ENCODE results near the gene GZMM.

GZMM gene

DNA sequence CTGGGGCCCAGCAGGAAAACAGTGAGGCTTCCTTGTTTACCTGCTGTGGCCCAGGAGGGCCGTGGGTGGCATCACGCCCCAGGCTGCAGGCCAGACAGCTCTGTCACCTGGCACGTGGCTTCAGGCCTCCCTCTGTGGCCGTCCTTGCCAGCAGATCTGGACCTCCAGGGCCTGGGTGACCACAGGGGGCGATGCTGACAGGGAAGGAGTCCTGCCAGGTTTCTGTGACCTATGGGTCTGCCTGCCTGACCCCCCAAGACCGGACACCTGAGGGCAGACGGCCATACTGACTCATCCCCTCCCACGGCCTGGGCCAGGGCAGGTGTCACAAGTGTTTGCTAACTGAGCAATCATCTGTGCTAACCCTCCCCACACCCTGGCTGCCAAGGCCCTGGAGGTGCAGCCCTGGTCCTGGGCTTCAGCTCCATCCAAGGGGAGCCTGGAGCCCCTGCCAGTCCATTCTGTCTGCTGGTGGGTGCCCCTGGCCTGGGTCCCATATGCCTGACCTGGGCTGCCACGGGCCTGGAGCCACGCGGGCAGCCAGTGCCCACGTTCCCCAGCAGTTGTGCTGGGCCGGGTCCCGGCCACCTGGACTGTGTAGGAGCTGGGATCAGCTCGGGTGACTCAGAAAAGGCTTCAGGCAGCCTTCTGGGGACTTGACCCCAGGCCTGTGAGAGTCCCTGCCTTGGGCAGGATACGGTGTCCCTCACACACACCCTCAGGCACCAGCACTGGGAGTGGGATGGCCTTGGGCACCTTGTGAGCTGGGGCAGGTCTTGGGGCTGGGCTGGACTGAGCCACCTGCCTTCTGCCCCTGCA is 8.6 kb upstream of the GZMM start:
- no peak for DNase-seq

- no peak for DNase-seq
These were observed 7.6 kb upstream of the GZMM start for GRCh38 chr19:536031-536880.

- DNase-seq: no peak
These were observed 6.9 kb upstream of the GZMM start for GRCh38 chr19:536881-537404.

GRCh38 chr19:538641-539428 is 5.0 kb upstream of the GZMM start:
- DNase-seq: no peak

DNA sequence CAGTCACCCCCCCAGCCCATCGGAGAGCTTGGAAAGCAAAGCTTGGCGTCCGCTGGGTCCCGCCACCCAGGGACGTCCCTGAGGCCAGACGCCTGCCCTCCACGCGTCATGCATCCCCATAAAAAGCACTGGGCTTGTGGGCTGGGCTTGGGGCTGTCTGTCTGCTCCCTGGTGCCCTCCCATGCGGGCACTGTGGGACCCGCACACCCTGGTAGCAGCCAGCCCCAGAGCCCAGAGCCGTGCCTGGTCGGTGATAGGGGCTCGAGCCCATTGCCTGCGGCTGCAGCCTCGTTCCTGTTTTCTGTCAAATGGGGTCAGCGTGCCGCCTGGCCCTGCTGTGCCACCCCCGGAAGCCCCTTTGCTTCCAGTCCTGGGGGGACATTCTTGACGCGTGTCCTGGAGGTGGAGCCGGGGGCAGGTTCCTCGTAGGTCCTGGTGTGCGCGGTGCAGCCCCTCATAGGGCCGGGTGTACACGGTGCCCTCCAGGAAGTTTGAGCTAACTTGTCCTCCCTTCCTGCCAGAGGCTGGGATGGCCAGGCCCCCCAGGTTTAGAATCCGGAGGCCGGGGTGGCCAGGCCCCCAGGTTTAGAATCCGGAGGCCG is 4.3 kb upstream of the GZMM start:
- DNase-seq: no peak

- no peak for DNase-seq
These were observed 2.8 kb upstream of the GZMM start for GRCh38 chr19:540867-541637.

DNA sequence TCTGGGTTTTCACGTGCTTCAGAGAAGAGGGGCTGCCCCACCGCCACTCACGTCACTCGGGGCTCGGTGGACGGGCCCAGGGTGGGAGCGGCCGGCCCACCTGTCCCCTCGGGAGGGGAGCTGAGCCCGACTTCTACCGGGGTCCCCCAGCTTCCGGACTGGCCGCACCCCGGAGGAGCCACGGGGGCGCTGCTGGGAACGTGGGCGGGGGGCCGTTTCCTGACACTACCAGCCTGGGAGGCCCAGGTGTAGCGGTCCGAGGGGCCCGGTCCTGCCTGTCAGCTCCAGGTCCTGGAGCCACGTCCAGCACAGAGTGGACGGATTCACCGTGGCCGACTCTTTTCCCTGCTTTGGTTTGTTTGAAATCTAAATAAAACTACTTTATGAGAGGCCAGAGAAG is 2.2 kb upstream of the GZMM start:
- DNase-seq: no peak

DNA sequence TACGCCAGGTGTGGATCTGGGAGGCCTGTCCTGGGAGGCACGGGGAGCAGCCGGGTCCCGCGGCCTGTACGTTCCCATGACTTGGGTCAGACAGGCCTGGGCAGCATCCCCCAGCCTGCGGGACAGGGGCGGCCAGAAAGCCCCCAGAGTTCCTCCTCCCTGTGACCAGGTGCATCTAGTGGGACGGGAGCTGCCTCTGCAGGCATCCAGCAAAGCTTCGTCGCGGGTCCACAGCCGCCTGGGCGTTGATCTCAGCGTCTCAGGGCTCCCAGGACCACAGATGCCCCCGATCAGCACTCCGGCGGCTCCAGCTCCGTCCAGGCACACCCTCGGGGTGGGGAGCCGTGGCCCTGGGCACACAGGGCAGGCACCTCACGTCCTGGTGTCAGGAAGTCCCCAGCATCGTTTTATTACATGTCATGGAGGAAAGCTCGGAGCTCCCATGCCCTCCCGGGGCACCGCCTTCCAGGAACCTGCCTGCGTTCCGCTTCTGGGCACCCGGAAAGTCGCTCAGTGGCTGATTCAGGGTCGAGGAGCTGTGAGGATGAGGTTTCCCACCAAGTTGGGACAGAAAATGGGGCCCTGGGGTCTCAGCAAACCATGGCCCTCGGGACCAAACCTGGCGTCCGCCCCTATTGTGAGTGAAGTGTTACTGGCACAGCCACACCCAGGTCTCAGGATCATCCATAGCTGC is 1.5 kb upstream of the GZMM start:
- no peak for DNase-seq

- DNase-seq: no peak
These were observed 3.3 kb downstream of the GZMM start for GRCh38 chr19:547117-547516.

DNA sequence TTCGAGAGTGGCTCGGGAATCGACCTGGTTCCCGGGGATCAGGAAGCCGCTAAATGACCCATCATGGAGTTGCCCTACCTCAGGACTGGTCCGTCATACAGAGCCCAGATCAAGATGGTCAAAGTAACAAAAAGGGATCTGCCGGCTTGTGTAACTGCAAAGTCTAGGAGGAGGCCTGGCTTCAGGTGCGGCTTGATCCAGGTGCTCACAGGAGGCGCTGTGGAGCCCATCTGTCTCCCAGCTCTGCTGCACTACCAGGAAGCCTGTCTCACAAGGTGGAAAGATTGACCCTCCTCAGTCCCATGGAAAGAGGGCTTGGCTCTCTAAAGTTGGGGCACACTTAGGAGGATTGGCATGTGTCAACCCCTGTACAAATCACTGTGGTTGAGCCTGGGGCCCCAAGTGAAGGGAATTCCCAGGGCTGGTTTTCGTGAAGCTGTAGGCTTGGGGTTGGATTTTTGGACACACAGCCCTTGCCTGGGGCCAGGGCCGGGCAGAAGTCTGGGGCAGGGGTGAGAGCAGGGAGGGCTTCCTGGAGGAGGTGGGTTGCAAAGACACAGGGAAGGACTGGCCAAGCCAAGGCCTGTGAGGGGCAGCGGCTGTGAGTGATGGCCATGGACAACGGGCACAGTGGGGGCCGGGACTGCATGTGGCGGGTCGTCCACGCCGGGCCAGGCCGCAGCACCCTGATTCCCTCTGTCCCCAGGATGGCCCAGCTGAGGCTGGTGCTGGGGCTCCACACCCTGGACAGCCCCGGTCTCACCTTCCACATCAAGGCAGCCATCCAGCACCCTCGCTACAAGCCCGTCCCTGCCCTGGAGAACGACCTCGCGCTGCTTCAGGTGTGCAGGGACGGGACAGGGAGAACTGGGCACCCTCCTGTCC is 4.2 kb downstream of the GZMM start:
- DNase-seq: no peak

DNA sequence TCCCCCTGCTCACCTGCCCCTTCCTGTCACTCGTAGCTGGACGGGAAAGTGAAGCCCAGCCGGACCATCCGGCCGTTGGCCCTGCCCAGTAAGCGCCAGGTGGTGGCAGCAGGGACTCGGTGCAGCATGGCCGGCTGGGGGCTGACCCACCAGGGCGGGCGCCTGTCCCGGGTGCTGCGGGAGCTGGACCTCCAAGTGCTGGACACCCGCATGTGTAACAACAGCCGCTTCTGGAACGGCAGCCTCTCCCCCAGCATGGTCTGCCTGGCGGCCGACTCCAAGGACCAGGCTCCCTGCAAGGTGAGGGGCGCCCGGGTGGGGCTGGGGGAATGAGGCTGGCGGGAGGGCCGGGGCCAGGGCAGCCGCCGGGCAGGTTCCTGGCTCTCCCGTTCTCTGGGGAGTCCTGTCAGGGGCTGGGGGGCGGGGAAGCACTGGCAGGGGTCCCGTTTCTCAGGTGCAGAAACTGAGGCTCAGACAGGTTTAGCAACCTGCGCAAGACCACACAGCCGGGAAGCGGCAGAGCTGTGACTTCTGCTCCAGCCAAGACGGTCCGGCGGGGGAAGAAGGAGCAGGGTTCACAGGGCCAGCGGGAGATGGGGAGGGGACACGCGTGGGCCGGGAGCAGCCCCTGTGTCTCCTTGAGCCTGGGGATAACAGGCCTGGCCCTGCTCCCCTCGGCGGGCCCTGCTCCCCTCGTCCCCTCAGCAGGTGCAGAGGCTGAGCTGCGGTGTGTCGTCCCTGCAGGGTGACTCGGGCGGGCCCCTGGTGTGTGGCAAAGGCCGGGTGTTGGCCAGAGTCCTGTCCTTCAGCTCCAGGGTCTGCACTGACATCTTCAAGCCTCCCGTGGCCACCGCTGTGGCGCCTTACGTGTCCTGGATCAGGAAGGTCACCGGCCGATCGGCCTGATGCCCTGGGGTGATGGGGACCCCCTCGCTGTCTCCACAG is 5.3 kb downstream of the GZMM start:
- DNase-seq: no peak

DNA sequence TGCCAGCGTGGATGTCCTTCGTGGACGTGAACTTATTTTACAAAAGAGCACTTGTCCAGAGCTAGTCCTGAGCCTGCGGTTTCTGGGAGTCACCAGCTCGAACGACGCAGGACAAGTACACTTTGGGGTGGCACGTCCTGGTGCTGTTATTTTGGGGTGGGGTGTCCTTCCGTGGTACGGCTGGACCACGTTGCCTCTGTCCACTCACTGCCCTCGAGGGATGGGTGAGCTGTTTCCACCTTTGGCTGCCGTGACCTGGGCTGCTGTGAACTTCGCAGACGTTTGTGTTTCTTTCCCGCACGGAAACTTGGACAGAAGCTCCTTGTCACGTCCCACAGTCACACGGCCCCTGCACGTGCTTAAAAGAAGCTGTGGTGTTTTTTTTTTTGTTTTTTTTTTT is 11.0 kb downstream of the GZMM start:
- no peak for DNase-seq

DNA sequence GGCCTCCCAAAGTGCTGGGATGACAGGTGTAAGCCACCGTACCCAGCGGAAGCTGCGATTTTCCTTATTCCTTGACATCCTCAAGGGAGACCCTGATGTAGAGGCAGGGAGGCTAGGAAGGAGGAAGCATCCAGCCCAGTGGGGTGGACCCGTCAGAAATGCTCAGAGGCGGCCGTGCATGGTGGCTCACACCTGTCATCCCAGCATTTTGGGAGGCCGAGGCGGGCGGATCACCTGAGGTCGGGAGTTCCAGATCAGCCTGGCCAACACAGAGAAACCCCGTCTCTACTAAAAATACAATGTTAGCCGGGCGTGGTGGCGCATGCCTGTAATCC is 11.6 kb downstream of the GZMM start:
- DNase-seq: no peak

DNA sequence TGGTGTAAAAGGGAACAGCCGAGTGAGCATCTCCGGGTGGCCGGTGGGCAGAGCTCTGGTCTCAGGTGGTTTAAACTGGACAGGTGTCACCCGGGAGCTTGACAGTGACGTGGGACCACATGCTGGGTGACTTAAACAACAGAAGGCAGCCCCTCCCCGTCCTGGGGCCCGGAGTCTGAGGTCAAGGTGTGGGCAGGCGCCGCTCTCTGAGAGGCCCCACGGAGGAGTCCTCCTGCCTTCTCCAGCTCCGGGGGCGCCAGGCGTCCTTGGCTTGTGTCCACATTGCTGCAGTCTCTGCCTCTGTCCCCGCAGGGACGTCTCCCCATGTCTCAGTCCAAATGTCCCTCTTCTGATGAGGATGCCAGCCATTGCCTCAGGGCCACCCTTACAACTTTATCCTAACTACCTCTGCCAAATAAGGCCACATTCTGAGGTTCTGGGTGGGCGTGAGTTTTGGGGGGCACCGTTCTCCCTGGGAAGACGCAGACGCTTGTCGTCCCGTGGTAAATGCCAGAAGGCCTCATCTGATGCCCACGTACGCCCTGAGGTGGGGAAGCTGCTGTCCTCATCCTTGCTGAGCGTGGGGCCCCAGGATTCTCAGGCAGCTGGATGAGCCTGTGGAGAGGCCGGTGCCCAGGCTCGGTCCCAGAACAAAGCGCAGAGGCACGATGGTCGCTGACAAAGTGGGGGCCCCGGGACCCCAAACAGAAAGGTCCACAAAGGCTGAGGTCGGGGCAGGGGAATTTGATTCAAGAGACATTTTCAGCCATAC is 12.9 kb downstream of the GZMM start:
- DNase-seq: no peak

DNA sequence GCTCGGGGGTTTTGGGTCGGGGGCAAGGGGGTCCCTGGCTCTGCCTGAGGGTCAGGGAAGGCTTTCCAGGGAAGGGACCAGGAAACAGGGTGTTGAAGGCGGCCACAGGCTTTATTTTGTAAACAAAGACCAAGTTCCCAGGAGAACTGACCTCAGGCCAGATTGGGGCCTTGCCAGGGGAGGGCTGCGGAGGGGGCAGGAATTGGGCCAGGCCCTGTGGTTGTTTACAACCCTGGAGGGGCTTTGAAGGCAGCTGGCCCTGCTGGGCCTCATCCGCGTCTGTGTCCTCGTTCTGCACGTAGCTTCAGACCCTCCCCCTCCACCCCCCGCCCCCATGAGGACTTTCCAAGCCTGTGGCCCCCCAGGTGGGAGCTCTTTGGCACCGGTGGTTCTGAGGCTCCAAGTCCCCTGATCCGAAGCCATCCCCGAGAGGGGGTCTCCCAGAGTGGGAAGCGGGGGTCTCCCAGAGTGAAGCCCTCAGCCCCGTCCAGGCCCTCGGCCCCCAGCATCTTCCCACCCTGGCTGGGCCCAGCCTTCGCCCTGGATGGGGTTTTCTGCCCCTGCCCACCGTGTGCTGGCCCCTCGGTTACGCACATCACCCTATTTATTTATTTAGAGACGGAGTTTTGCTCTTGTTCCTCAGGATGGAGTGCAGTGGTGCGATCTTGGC is 15.1 kb downstream of the GZMM start:
- DNase-seq: no peak

DNA sequence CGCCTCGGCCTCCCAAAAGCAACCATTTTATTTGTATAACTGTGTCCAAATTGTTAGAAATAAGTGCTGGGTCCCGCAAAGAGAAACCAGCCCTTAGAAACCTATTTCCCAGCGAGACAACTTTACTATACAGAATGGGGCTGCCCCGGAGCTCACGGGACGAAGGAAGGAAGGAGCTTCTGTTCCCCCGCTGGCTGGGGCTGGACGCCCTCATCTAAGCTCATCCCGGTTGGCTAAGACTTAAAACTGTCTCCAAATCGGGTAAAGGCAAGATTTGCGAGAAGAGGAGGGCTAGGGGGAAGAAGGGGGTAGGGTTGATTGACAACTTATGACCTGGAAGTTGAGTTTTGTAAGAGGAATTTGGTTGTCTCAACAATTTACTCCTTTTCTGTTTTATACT is 16.3 kb downstream of the GZMM start:
- DNase-seq: no peak

DNA sequence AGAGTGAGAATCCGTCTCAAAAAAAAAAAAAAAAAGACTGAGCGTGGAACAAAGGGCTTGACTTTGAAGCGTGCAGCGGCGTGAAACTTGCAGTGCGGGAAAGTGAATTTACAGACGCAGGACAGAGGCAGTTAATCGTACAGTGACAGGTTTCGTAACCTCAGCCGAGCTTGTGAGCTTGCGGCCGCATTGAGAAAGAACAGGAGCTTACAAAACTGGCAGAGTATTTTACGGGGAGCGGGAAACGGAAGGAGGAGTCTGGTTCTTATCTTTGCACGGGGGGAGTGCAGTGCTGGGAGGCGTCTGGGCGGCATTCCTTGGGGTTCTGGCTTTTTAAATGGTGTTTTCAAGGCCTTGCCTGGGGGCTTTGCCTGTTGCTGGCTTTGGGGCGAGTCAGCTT is 22.6 kb downstream of the GZMM start:
- no peak for DNase-seq

GRCh38 chr19:566844-567243 is 23.0 kb downstream of the GZMM start:
- no peak for DNase-seq

Data from stimulated activated naive CD4-positive, alpha-beta T cell treated with Interleukin-2 at 50 U/mL for 16 hours (primary cell).